OCI-LY1 (cell line): ENCODE data around the gene SZT2.

ENCODE experiments used
- CTCF ChIP-seq: fragments of 200-600 bp; sonication (generic), shearing (Covaris generic); IDR thresholded peaks from 2 replicates; pipeline ENCODE4 v1.5.1; 2017; ENCODE audit warnings: mild to moderate bottlenecking, antibody characterized with exemption, low read length, moderate library complexity, mixed read lengths
- EZH2 ChIP-seq: fragments of 200-600 bp; sonication (generic), shearing (Covaris generic); IDR thresholded peaks from 2 replicates; pipeline ENCODE4 v1.8.0; 2017; ENCODE audit warnings: borderline replicate concordance, mixed run types, mild to moderate bottlenecking, antibody characterized with exemption, low read length, moderate library complexity, mixed read lengths

- TF ChIP-seq CTCF (no peak), EZH2 (no peak)
These were observed 15.6 kb downstream of the SZT2 start for GRCh38 chr1:43405219-43405875.
